H1 (cell line): ENCODE data around the gene CDH10. TPM values are rescaled to one million over a fixed set of nuclear protein-coding genes. Genes with fewer than 3 reads are reported as not detected.

Source experiments
- NRF1 ChIP-seq: IDR thresholded peaks from 2 replicates; pipeline ENCODE4 v1.6.1; 2011; ENCODE audit warnings: mild to moderate bottlenecking, low read depth, low read length, improper control_type of control experiment
- SAP30 ChIP-seq: fragments of 300-600 bp; sonication (generic); IDR thresholded peaks from 2 replicates; pipeline ENCODE4 v1.7.1; 2012; ENCODE audit warnings: low read length, moderate library complexity, mild to moderate bottlenecking, inconsistent platforms; ENCODE audit not compliant: insufficient read depth, insufficient replicate concordance
- polyA plus RNA-seq, 7 experiments: library from polyadenylated mRNA; depleted of rRNA in 3 of 7; stranded (reverse) in 5 of 7; unstranded in 2 of 7; fragments of >200 nt in 5 of 7; fragments of 200-250 nt in 2 of 7; gene quantifications; 1 replicate in 5 of 7; 2 replicates in 1 of 7; 4 replicates in 1 of 7; pipeline versions ENCODE4 v1.2.1 to v1.2.3, GENCODE V29; 2011 to 2013; ENCODE audit warnings: missing spikeins in 2 of 7, mixed read lengths in 2 of 7
- total RNA-seq: library from RNA; stranded (reverse); fragmentation: NEBNext Ultra II Directional; extraction: Animal tissue kit (Norgen Biotek cat#: 25700); gene quantifications from 2 replicates; pipeline ENCODE4 v1.2.1, GENCODE V29; 2021

The CDH10 gene
- total and polyA plus RNA-seq, 2 of the 8 experiments (the other 6 are each of a cell fraction or from before 2014, with no cell fraction given) = 0.11 TPM; not detected in 1

DNA sequence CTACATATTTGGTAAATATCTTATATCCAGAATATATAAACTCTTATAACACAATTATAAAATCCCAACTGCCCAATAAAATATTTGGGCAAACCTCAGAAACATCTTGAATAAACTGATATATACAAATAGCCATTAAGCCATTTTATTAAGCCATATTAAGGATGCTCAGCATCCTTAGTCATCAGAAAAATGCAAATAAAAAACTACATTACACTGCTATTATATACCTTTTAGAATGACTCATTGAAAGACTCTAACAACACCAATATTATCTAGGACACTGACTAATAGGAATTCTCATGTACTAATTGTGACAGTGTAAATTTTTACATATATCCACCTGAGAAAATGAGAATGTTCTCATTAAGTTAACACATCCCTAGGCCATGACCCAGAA lies 77.8 kb downstream of the CDH10 start (continued):
- TF ChIP-seq SAP30 (no peak), NRF1 (no peak)
